ENCODE data around the gene TRERF1.

The TRERF1 gene

GRCh38 chr6:42251911-42252637 is 199.7 kb downstream of the TRERF1 start:
- H3K36me3 ChIP-seq (ENCODE audit: control insufficient read depth in 5 of 5, insufficient read depth in 5 of 5, low read length in 5 of 5): peaks cover 0 to 27% (median 13%) of the 10 kb centered on the region in 5 donors
- no peaks in the 10 kb centered on the region for H3K9me3 ChIP-seq (ENCODE audit: control insufficient read depth in 5 of 5, low read length in 5 of 5)
- H3K4me3 ChIP-seq (ENCODE audit: low read depth in 1 of 5, low read length in 5 of 5): peak overlapping the region in 2 of 5 donors; percentile 0 to 33
- no peaks in the 10 kb centered on the region for H3K27me3 ChIP-seq (ENCODE audit: control insufficient read depth in 5 of 5, insufficient read depth in 4 of 5, low read length in 5 of 5)
- peaks cover 10 to 47% (median 39%) of the 10 kb centered on the region in 5 donors for H3K4me1 ChIP-seq (ENCODE audit: control insufficient read depth in 5 of 5, insufficient read depth in 5 of 5, low read length in 5 of 5)
- H3K9ac ChIP-seq (ENCODE audit: low read length in 5 of 5): no peak overlapping the region
- peak overlapping the region; percentile 86 for H3K27ac ChIP-seq (ENCODE audit: low read depth, low read length)

- H3K4me3 ChIP-seq (ENCODE audit: low read depth in 1 of 5, low read length in 5 of 5): peak overlapping the region in 2 of 5 donors; percentile 0 to 33
- peak overlapping the region; percentile 86 for H3K27ac ChIP-seq (ENCODE audit: low read depth, low read length)
- no peaks in the 10 kb centered on the region for H3K9me3 ChIP-seq (ENCODE audit: control insufficient read depth in 5 of 5, low read length in 5 of 5)
- H3K9ac ChIP-seq (ENCODE audit: low read length in 5 of 5): no peak overlapping the region
- peaks cover 0 to 25% (median 11%) of the 10 kb centered on the region in 5 donors for H3K36me3 ChIP-seq (ENCODE audit: control insufficient read depth in 5 of 5, insufficient read depth in 5 of 5, low read length in 5 of 5)
- no peaks in the 10 kb centered on the region for H3K27me3 ChIP-seq (ENCODE audit: control insufficient read depth in 5 of 5, insufficient read depth in 4 of 5, low read length in 5 of 5)
- H3K4me1 ChIP-seq (ENCODE audit: control insufficient read depth in 5 of 5, insufficient read depth in 5 of 5, low read length in 5 of 5): peaks cover 10 to 47% (median 39%) of the 10 kb centered on the region in 5 donors
Measured at GRCh38 chr6:42251500-42251899, 200.2 kb downstream of the TRERF1 start.

GRCh38 chr6:42250274-42250931 is 201.3 kb downstream of the TRERF1 start:
- no peaks in the 10 kb centered on the region for H3K9me3 ChIP-seq (ENCODE audit: control insufficient read depth in 5 of 5, low read length in 5 of 5)
- H3K4me1 ChIP-seq (ENCODE audit: control insufficient read depth in 5 of 5, insufficient read depth in 5 of 5, low read length in 5 of 5): peaks cover 10 to 47% (median 39%) of the 10 kb centered on the region in 5 donors
- no peaks in the 10 kb centered on the region for H3K27me3 ChIP-seq (ENCODE audit: control insufficient read depth in 5 of 5, insufficient read depth in 4 of 5, low read length in 5 of 5)
- H3K36me3 ChIP-seq (ENCODE audit: control insufficient read depth in 5 of 5, insufficient read depth in 5 of 5, low read length in 5 of 5): peaks cover 0 to 20% (median 11%) of the 10 kb centered on the region in 5 donors
- H3K27ac ChIP-seq (ENCODE audit: low read depth, low read length): no peak overlapping the region
- H3K9ac ChIP-seq (ENCODE audit: low read length in 5 of 5): no peak overlapping the region
- no peak overlapping the region for H3K4me3 ChIP-seq (ENCODE audit: low read depth in 1 of 5, low read length in 5 of 5)

- Histone ChIP-seq H3K36me3 (ENCODE audit: control insufficient read depth in 5 of 5, insufficient read depth in 5 of 5, low read length in 5 of 5) (peaks cover 0 to 17% (median 9%) of the 10 kb centered on the region in 5 donors), H3K27me3 (ENCODE audit: control insufficient read depth in 5 of 5, insufficient read depth in 4 of 5, low read length in 5 of 5) (no peaks in the 10 kb centered on the region), H3K4me3 (ENCODE audit: low read depth in 1 of 5, low read length in 5 of 5) (no peak overlapping the region)
Measured at GRCh38 chr6:42249279-42249678, 202.4 kb downstream of the TRERF1 start.

GRCh38 chr6:42243046-42243445 is 208.7 kb downstream of the TRERF1 start:
- no peaks in the 10 kb centered on the region for H3K27me3 ChIP-seq (ENCODE audit: control insufficient read depth in 5 of 5, insufficient read depth in 4 of 5, low read length in 5 of 5)
- H3K36me3 ChIP-seq (ENCODE audit: control insufficient read depth in 5 of 5, insufficient read depth in 5 of 5, low read length in 5 of 5): peaks cover 8 to 38% (median 23%) of the 10 kb centered on the region in 5 donors
- no peak overlapping the region for H3K4me3 ChIP-seq (ENCODE audit: low read depth in 1 of 5, low read length in 5 of 5)
- H3K9me3 ChIP-seq (ENCODE audit: control insufficient read depth in 5 of 5, low read length in 5 of 5): no peaks in the 10 kb centered on the region
- no peak overlapping the region for H3K9ac ChIP-seq (ENCODE audit: low read length in 5 of 5)
- no peaks in the 10 kb centered on the region for H3K4me1 ChIP-seq (ENCODE audit: control insufficient read depth in 5 of 5, insufficient read depth in 5 of 5, low read length in 5 of 5)
- H3K27ac ChIP-seq (ENCODE audit: low read depth, low read length): no peak overlapping the region

More at GRCh38 chr6:42249279-42249678, 202.4 kb downstream of the TRERF1 start:
- Histone ChIP-seq H3K4me1 (ENCODE audit: control insufficient read depth in 5 of 5, insufficient read depth in 5 of 5, low read length in 5 of 5) (peaks cover 10 to 47% (median 39%) of the 10 kb centered on the region in 5 donors), H3K9ac (ENCODE audit: low read length in 5 of 5) (no peak overlapping the region), H3K9me3 (ENCODE audit: control insufficient read depth in 5 of 5, low read length in 5 of 5) (no peaks in the 10 kb centered on the region), H3K27ac (ENCODE audit: low read depth, low read length) (no peak overlapping the region)

GRCh38 chr6:42241915-42242314 is 209.8 kb downstream of the TRERF1 start:
- H3K27me3 ChIP-seq (ENCODE audit: control insufficient read depth in 5 of 5, insufficient read depth in 4 of 5, low read length in 5 of 5): no peaks in the 10 kb centered on the region
- peaks cover 11 to 38% (median 23%) of the 10 kb centered on the region in 5 donors for H3K36me3 ChIP-seq (ENCODE audit: control insufficient read depth in 5 of 5, insufficient read depth in 5 of 5, low read length in 5 of 5)
- H3K27ac ChIP-seq (ENCODE audit: low read depth, low read length): no peak overlapping the region
- H3K4me3 ChIP-seq (ENCODE audit: low read depth in 1 of 5, low read length in 5 of 5): no peak overlapping the region
- H3K4me1 ChIP-seq (ENCODE audit: control insufficient read depth in 5 of 5, insufficient read depth in 5 of 5, low read length in 5 of 5): no peaks in the 10 kb centered on the region
- no peak overlapping the region for H3K9ac ChIP-seq (ENCODE audit: low read length in 5 of 5)
- no peaks in the 10 kb centered on the region for H3K9me3 ChIP-seq (ENCODE audit: control insufficient read depth in 5 of 5, low read length in 5 of 5)

- H3K9ac ChIP-seq (ENCODE audit: low read length in 5 of 5): no peak overlapping the region
- H3K4me1 ChIP-seq (ENCODE audit: control insufficient read depth in 5 of 5, insufficient read depth in 5 of 5, low read length in 5 of 5): no peaks in the 10 kb centered on the region
- H3K27ac ChIP-seq (ENCODE audit: low read depth, low read length): no peak overlapping the region
- H3K9me3 ChIP-seq (ENCODE audit: control insufficient read depth in 5 of 5, low read length in 5 of 5): no peaks in the 10 kb centered on the region
- H3K27me3 ChIP-seq (ENCODE audit: control insufficient read depth in 5 of 5, insufficient read depth in 4 of 5, low read length in 5 of 5): no peaks in the 10 kb centered on the region
- H3K4me3 ChIP-seq (ENCODE audit: low read depth in 1 of 5, low read length in 5 of 5): no peak overlapping the region
- peaks cover 11 to 47% (median 25%) of the 10 kb centered on the region in 5 donors for H3K36me3 ChIP-seq (ENCODE audit: control insufficient read depth in 5 of 5, insufficient read depth in 5 of 5, low read length in 5 of 5)
Measured at GRCh38 chr6:42239736-42240375, 211.9 kb downstream of the TRERF1 start.

- Histone ChIP-seq H3K9me3 (ENCODE audit: control insufficient read depth in 5 of 5, low read length in 5 of 5) (no peaks in the 10 kb centered on the region), H3K27me3 (ENCODE audit: control insufficient read depth in 5 of 5, insufficient read depth in 4 of 5, low read length in 5 of 5) (no peaks in the 10 kb centered on the region), H3K36me3 (ENCODE audit: control insufficient read depth in 5 of 5, insufficient read depth in 5 of 5, low read length in 5 of 5) (peaks cover 11 to 44% (median 22%) of the 10 kb centered on the region in 5 donors), H3K27ac (ENCODE audit: low read depth, low read length) (no peak overlapping the region), H3K4me1 (ENCODE audit: control insufficient read depth in 5 of 5, insufficient read depth in 5 of 5, low read length in 5 of 5) (no peaks in the 10 kb centered on the region), H3K9ac (ENCODE audit: low read length in 5 of 5) (no peak overlapping the region), H3K4me3 (ENCODE audit: low read depth in 1 of 5, low read length in 5 of 5) (no peak overlapping the region)
Measured at GRCh38 chr6:42239333-42239732, 212.4 kb downstream of the TRERF1 start.

GRCh38 chr6:42237857-42238256 is 213.9 kb downstream of the TRERF1 start:
- Histone ChIP-seq H3K9me3 (ENCODE audit: control insufficient read depth in 5 of 5, low read length in 5 of 5) (no peaks in the 10 kb centered on the region), H3K27ac (ENCODE audit: low read depth, low read length) (no peak overlapping the region), H3K27me3 (ENCODE audit: control insufficient read depth in 5 of 5, insufficient read depth in 4 of 5, low read length in 5 of 5) (no peaks in the 10 kb centered on the region), H3K4me3 (ENCODE audit: low read depth in 1 of 5, low read length in 5 of 5) (no peak overlapping the region), H3K4me1 (ENCODE audit: control insufficient read depth in 5 of 5, insufficient read depth in 5 of 5, low read length in 5 of 5) (no peaks in the 10 kb centered on the region), H3K36me3 (ENCODE audit: control insufficient read depth in 5 of 5, insufficient read depth in 5 of 5, low read length in 5 of 5) (peaks cover 11 to 39% (median 18%) of the 10 kb centered on the region in 5 donors), H3K9ac (ENCODE audit: low read length in 5 of 5) (no peak overlapping the region)

Measured in subcutaneous abdominal adipose tissue (tissue), 5 donors.